Gastrocnemius medialis (tissue), 4 donors: Measurements from ENCODE around the gene GPATCH2. TPM values are rescaled to one million over a fixed set of nuclear protein-coding genes. Genes with fewer than 3 reads are reported as not detected.

Source experiments
- ATAC-seq, 2 donors: fragments of 150-250 bp; one replicate each; pipeline ENCODE4 v1.9.1; 2016
- DNase-seq, 2 donors: peaks; one replicate each; pipeline ENCODE4 v3.0.0-alpha.2; 2019
- H3K27ac ChIP-seq, 4 donors: fragments of 200-600 bp; sonication (generic); 1 replicate in 1 of 4; 2 replicates in 3 of 4; pipeline ENCODE4 v1.5.1; 2016 to 2018; ENCODE audit warnings: mild to moderate bottlenecking in 2 of 4, moderate library complexity in 1 of 4
- H3K27me3 ChIP-seq, 3 donors: fragments of 200-600 bp; sonication (generic) in 2 of 3; 1 replicate in 1 of 3; 2 replicates in 2 of 3; pipeline versions ENCODE4 v1.5.1 to v1.6.0; 2016 to 2019; ENCODE audit warnings: mild to moderate bottlenecking in 1 of 3, moderate library complexity in 1 of 3
- H3K36me3 ChIP-seq, 2 donors: fragments of 200-600 bp; sonication (generic) in 1 of 2; one replicate each; pipeline ENCODE4 v1.5.1; 2017 to 2018
- H3K4me1 ChIP-seq, 2 donors: fragments of 200-600 bp; sonication (generic) in 1 of 2; one replicate each; pipeline ENCODE4 v1.5.1; 2016 to 2017; ENCODE audit warnings: mild to moderate bottlenecking in 2 of 2
- H3K4me3 ChIP-seq, 4 donors: fragments of 200-600 bp; sonication (generic) in 3 of 4; 1 replicate in 1 of 4; 2 replicates in 3 of 4; pipeline ENCODE4 v1.5.1; 2016 to 2019; ENCODE audit warnings: mild to moderate bottlenecking in 2 of 4
- H3K9me3 ChIP-seq, 3 donors: fragments of 200-600 bp; sonication (generic) in 2 of 3; 1 replicate in 1 of 3; 2 replicates in 2 of 3; pipeline ENCODE4 v1.5.1; 2016 to 2019
- CTCF ChIP-seq, 5 experiments: fragments of 450-650 bp in 3 of 5; fragments of 200-600 bp in 2 of 5; sonication (generic) in 2 of 5; IDR thresholded peaks in 4 of 5; conservative IDR thresholded peaks in 1 of 5; 1 replicate in 4 of 5; 2 replicates in 1 of 5; pipeline ENCODE4 v1.5.1; 2016 to 2019; ENCODE audit warnings: antibody characterized with exemption in 5 of 5, mild to moderate bottlenecking in 3 of 5, moderate library complexity in 3 of 5
- POLR2A ChIP-seq, 2 donors: fragments of 450-650 bp; IDR thresholded peaks; one replicate each; pipeline ENCODE4 v1.6.1; 2017; ENCODE audit warnings: antibody characterized with exemption in 2 of 2, mild to moderate bottlenecking in 2 of 2, moderate library complexity in 2 of 2
- in situ Hi-C, 4 donors: fragments of 200-750 bp; cut with MboI; loops; one replicate each; pipeline versions ENCODE4 v1.15.0 to v1.8.0; 2017; ENCODE audit warnings: low sequenced_read_pairs in 4 of 4
- intact Hi-C: fragments of 100-400 bp; cut with DNase I; formaldehyde crosslinking; loops from one replicate; pipeline ENCODE4 v1.15.1; 2023; ENCODE audit warnings: low total_unique reads
- total RNA-seq, 4 donors: library from RNA; depleted of rRNA; stranded (reverse); fragments of >200 nt; gene quantifications; one replicate each; pipeline versions ENCODE4 v1.1.0 to v1.2.3, GENCODE V29; 2016

The GPATCH2 gene
- total RNA-seq, 4 donors from 2014 or later = 3.6 to 9.3 (median 6.9) TPM

GRCh38 chr1:217379336-217379735 lies 251.6 kb downstream of the GPATCH2 start:
- ATAC-seq (no peak), DNase-seq (no peak)
- H3K27me3 ChIP-seq = no peaks in the 10 kb centered on the region
- no peak for TF ChIP-seq POLR2A (IDR thresholded peaks at IDR 0.05)
- no peak for TF ChIP-seq CTCF (IDR thresholded peaks at IDR 0.05 in 4 of 5, conservative IDR thresholded peaks at IDR 0.05 in 1 of 5)
- H3K27ac ChIP-seq = no peak overlapping the region
- in situ Hi-C loops = no loop called here
- no peak overlapping the region for H3K4me3 ChIP-seq
- intact Hi-C loops = no loop called here
- no peaks in the 10 kb centered on the region for H3K36me3 ChIP-seq
- no peaks in the 10 kb centered on the region for H3K9me3 ChIP-seq
- H3K4me1 ChIP-seq = no peaks in the 10 kb centered on the region

Other genes starting within 250 kb of the GPATCH2 start
- gene SPATA17, start 254 bp upstream of the GPATCH2 start, total RNA-seq = under 1 TPM in 2 of 4 donors, not detected in 2; 0.07 to 0.49 TPM